DOHH2 (cell line): ENCODE results near the gene MAPK7.

Source experiments
- CTCF ChIP-seq: fragments of 200-600 bp; sonication (generic); IDR thresholded peaks from one replicate; pipeline ENCODE4 v1.5.1; 2014; ENCODE audit warnings: antibody characterized with exemption, mild to moderate bottlenecking, low read depth, low read length; ENCODE audit not compliant: poor library complexity, severe bottlenecking
- EZH2phosphoT487 ChIP-seq: fragments of 200-600 bp; sonication (generic); IDR thresholded peaks from 2 replicates; pipeline ENCODE4 v1.6.1; 2017; ENCODE audit warnings: borderline replicate concordance, mild to moderate bottlenecking, antibody characterized with exemption, low read length, moderate library complexity, mixed read lengths

GRCh38 chr17:19409509-19409908 is 31.2 kb downstream of the MAPK7 start:
- TF ChIP-seq CTCF: no peak
- TF ChIP-seq EZH2phosphoT487: no peak
